Neural progenitor cell (in vitro differentiated cells): Measurements from ENCODE around the gene TMEM169. TPM values are rescaled to one million over a fixed set of nuclear protein-coding genes. Genes with fewer than 3 reads are reported as not detected.

ENCODE experiments used
- DNase-seq: peaks from one replicate; pipeline ENCODE4 v3.0.0-alpha.2; 2016; ENCODE audit warnings: low spot score
- H2AFZ ChIP-seq: fragments of 200-600 bp; sonication (generic); replicated peaks from 2 replicates; pipeline ENCODE4 v1.6.1; 2016; ENCODE audit warnings: antibody characterized with exemption
- H3F3A ChIP-seq: fragments of 200-600 bp; sonication (generic); 2 replicates; pipeline ENCODE4 v1.6.1; 2016; ENCODE audit warnings: antibody characterized with exemption, low read depth
- H3K27ac ChIP-seq: fragments of 200-600 bp; sonication (generic); 2 replicates; pipeline ENCODE4 v1.5.1; 2016; ENCODE audit warnings: mild to moderate bottlenecking
- H3K27me3 ChIP-seq: fragments of 200-600 bp; sonication (generic); 2 replicates; pipeline ENCODE4 v1.6.1; 2016; ENCODE audit warnings: mild to moderate bottlenecking, moderate library complexity
- H3K36me3 ChIP-seq: fragments of 200-600 bp; sonication (generic); 2 replicates; pipeline ENCODE4 v1.5.1; 2016
- H3K4me1 ChIP-seq: fragments of 200-600 bp; sonication (generic); 2 replicates; pipeline ENCODE4 v1.6.1; 2016; ENCODE audit warnings: mixed run types
- H3K4me2 ChIP-seq: fragments of 200-600 bp; sonication (generic); 2 replicates; pipeline ENCODE4 v1.6.1; 2016
- H3K4me3 ChIP-seq: fragments of 200-600 bp; sonication (generic); 2 replicates; pipeline ENCODE4 v1.5.1; 2016
- H3K79me2 ChIP-seq: fragments of 200-600 bp; sonication (generic); 2 replicates; pipeline ENCODE4 v1.6.1; 2016; ENCODE audit warnings: low read depth
- H3K9ac ChIP-seq: fragments of 200-600 bp; sonication (generic); 2 replicates; pipeline ENCODE4 v1.6.1; 2016
- H3K9me3 ChIP-seq: fragments of 200-600 bp; sonication (generic); 2 replicates; pipeline ENCODE4 v1.5.1; 2016; ENCODE audit warnings: low read depth
- H4K20me1 ChIP-seq: fragments of 200-600 bp; sonication (generic); 2 replicates; pipeline ENCODE4 v1.6.1; 2016; ENCODE audit warnings: low read depth
- H3K27ac Mint-ChIP-seq: 3 replicates; pipeline ENCODE4 v1.8.0; 2021; ENCODE audit warnings: mixed read lengths
- H3K27me3 Mint-ChIP-seq: 2 replicates; pipeline ENCODE4 v1.8.0; 2022; ENCODE audit warnings: low read depth, mild to moderate bottlenecking, inconsistent platforms, moderate library complexity, mixed read lengths; ENCODE audit not compliant: insufficient read depth
- H3K36me3 Mint-ChIP-seq: 3 replicates; pipeline ENCODE4 v1.8.0; 2021; ENCODE audit warnings: mixed read lengths
- H3K4me1 Mint-ChIP-seq: 3 replicates; pipeline ENCODE4 v1.8.0; 2021; ENCODE audit warnings: mixed read lengths
- H3K4me3 Mint-ChIP-seq: 3 replicates; pipeline ENCODE4 v1.8.0; 2021; ENCODE audit warnings: mild to moderate bottlenecking, moderate library complexity, mixed read lengths
- H3K9me3 Mint-ChIP-seq: 3 replicates; pipeline ENCODE4 v1.8.0; 2020; ENCODE audit warnings: mixed read lengths
- CTCF ChIP-seq: fragments of 200-600 bp; sonication (generic); IDR thresholded peaks from 2 replicates; pipeline ENCODE4 v1.5.1; 2017; ENCODE audit warnings: antibody characterized with exemption, mild to moderate bottlenecking
- EZH2 ChIP-seq: fragments of 200-600 bp; sonication (generic); IDR thresholded peaks from 2 replicates; pipeline ENCODE4 v1.6.1; 2017; ENCODE audit warnings: antibody characterized with exemption, mild to moderate bottlenecking, moderate library complexity
- EZH2phosphoT487 ChIP-seq: fragments of 200-600 bp; sonication (generic); IDR thresholded peaks from 2 replicates; pipeline ENCODE4 v1.6.1; 2017; ENCODE audit warnings: antibody characterized with exemption
- total RNA-seq: library from RNA; depleted of rRNA; stranded (reverse); fragments of >200 nt; gene quantifications from 2 replicates; pipeline ENCODE4 v1.2.3, GENCODE V29; 2015; ENCODE audit warnings: low replicate concordance

The TMEM169 gene
- total RNA-seq, 1 donor from 2014 or later: 17.9 TPM

- H3K9me3 Mint-ChIP-seq: no peaks in the 10 kb centered on the region
- Histone ChIP-seq H3K27ac (no peak overlapping the region), H3K9me3 (no peaks in the 10 kb centered on the region), H3K36me3 (peaks cover 77% of the 10 kb centered on the region), H3K9ac (no peak overlapping the region), H2AFZ (no peak overlapping the region), H3K79me2 (peaks cover 93% of the 10 kb centered on the region), H4K20me1 (peaks cover 66% of the 10 kb centered on the region), H3K4me2 (no peak overlapping the region), H3K27me3 (no peaks in the 10 kb centered on the region), H3F3A (peaks cover 23% of the 10 kb centered on the region), H3K4me1 (no peaks in the 10 kb centered on the region), H3K4me3 (no peak overlapping the region)
- peaks cover 67% of the 10 kb centered on the region for H3K36me3 Mint-ChIP-seq
- no peaks in the 10 kb centered on the region for H3K4me1 Mint-ChIP-seq
- no peaks in the 10 kb centered on the region for H3K27me3 Mint-ChIP-seq
- TF ChIP-seq CTCF: no peak
- no peak for DNase-seq
- H3K27ac Mint-ChIP-seq: no peak overlapping the region
- no peak overlapping the region for H3K4me3 Mint-ChIP-seq
Measured at GRCh38 chr2:216132585-216132984, 50.9 kb downstream of the TMEM169 start.

- Mint-ChIP-seq H3K4me1 (no peaks in the 10 kb centered on the region), H3K9me3 (no peaks in the 10 kb centered on the region), H3K27me3 (no peaks in the 10 kb centered on the region), H3K27ac (no peak overlapping the region), H3K4me3 (no peak overlapping the region), H3K36me3 (peaks cover 68% of the 10 kb centered on the region)
- Histone ChIP-seq H2AFZ (no peak overlapping the region), H3K4me1 (no peaks in the 10 kb centered on the region), H3K9ac (no peak overlapping the region), H3K79me2 (peaks cover 93% of the 10 kb centered on the region), H3K4me3 (no peak overlapping the region), H3F3A (peaks cover 30% of the 10 kb centered on the region), H3K9me3 (no peaks in the 10 kb centered on the region), H3K36me3 (peaks cover 75% of the 10 kb centered on the region), H3K4me2 (no peak overlapping the region), H3K27ac (peak overlapping the region; percentile 33), H4K20me1 (peaks cover 68% of the 10 kb centered on the region), H3K27me3 (no peaks in the 10 kb centered on the region)
- DNase-seq: no peak
- TF ChIP-seq EZH2: no peak
- no peak for TF ChIP-seq EZH2phosphoT487
- TF ChIP-seq CTCF: no peak
Measured at GRCh38 chr2:216133397-216133796, 51.7 kb downstream of the TMEM169 start.

- no peak overlapping the region for H3K4me2 ChIP-seq
- no peaks in the 10 kb centered on the region for H3K9me3 ChIP-seq
- H3K79me2 ChIP-seq: peaks cover 93% of the 10 kb centered on the region
- peaks cover 39% of the 10 kb centered on the region for H3F3A ChIP-seq
- peaks cover 80% of the 10 kb centered on the region for H3K36me3 ChIP-seq
- H3K27me3 ChIP-seq: no peaks in the 10 kb centered on the region
- Mint-ChIP-seq H3K4me1 (no peaks in the 10 kb centered on the region), H3K36me3 (peaks cover 65% of the 10 kb centered on the region), H3K27me3 (no peaks in the 10 kb centered on the region), H3K9me3 (no peaks in the 10 kb centered on the region), H3K4me3 (no peak overlapping the region), H3K27ac (no peak overlapping the region)
- no peak overlapping the region for H3K4me3 ChIP-seq
- peak overlapping the region; percentile 13 for H3K27ac ChIP-seq
- no peak overlapping the region for H2AFZ ChIP-seq
- TF ChIP-seq CTCF (no peak), EZH2phosphoT487 (no peak), EZH2 (no peak)
- peaks cover 69% of the 10 kb centered on the region for H4K20me1 ChIP-seq
- no peak for DNase-seq
- no peaks in the 10 kb centered on the region for H3K4me1 ChIP-seq
- H3K9ac ChIP-seq: no peak overlapping the region
Measured at GRCh38 chr2:216134958-216135541, 53.3 kb downstream of the TMEM169 start.
